ENCODE results near the gene EPHA1. TPM values are rescaled to one million over a fixed set of nuclear protein-coding genes. Genes with fewer than 3 reads are reported as not detected.
A peak's percentile ranks its signal among the peaks of the same experiment; 100 is the strongest.
"Not testable (repeated sequence)": the region's sequence is repeated elsewhere in the genome, so short reads cannot be mapped to it uniquely, and the experiment has no call there.

Gene EPHA1
- total RNA-seq, 2 donors from 2014 or later = 0.65 to 1.8 TPM

GRCh38 chr7:143402233-143402632 lies 6.4 kb downstream of the EPHA1 start:
- H3K9me3 Mint-ChIP-seq; H3K27me3 Mint-ChIP-seq; H3K4me3 Mint-ChIP-seq; ATAC-seq (replicated peaks); H3K36me3 Mint-ChIP-seq (ENCODE audit: low read depth); H3K27ac Mint-ChIP-seq: not testable (repeated sequence)
- peaks cover 20% of the 10 kb centered on the region for H3K4me1 Mint-ChIP-seq

GRCh38 chr7:143401265-143401664 lies 7.4 kb downstream of the EPHA1 start:
- no peaks in the 10 kb centered on the region for H3K9me3 Mint-ChIP-seq
- no peak overlapping the region for H3K27ac Mint-ChIP-seq
- ATAC-seq (replicated peaks) = no peak
- H3K27me3 Mint-ChIP-seq = no peaks in the 10 kb centered on the region
- no peaks in the 10 kb centered on the region for H3K36me3 Mint-ChIP-seq (ENCODE audit: low read depth)
- H3K4me1 Mint-ChIP-seq = peaks cover 15% of the 10 kb centered on the region
- no peak overlapping the region for H3K4me3 Mint-ChIP-seq

- H3K4me1 Mint-ChIP-seq = peaks cover 7% of the 10 kb centered on the region
- H3K27ac Mint-ChIP-seq = no peak overlapping the region
- H3K9me3 Mint-ChIP-seq = no peaks in the 10 kb centered on the region
- H3K27me3 Mint-ChIP-seq = no peaks in the 10 kb centered on the region
- peaks cover 6% of the 10 kb centered on the region for H3K36me3 Mint-ChIP-seq (ENCODE audit: low read depth)
- H3K4me3 Mint-ChIP-seq = no peak overlapping the region
- no peak for ATAC-seq (replicated peaks)
Measured at GRCh38 chr7:143399642-143400041, 9.0 kb downstream of the EPHA1 start.

- Mint-ChIP-seq H3K27me3 (no peaks in the 10 kb centered on the region), H3K4me1 (peaks cover 5% of the 10 kb centered on the region), H3K27ac (no peak overlapping the region), H3K9me3 (no peaks in the 10 kb centered on the region), H3K4me3 (no peak overlapping the region), H3K36me3 (ENCODE audit: low read depth) (peaks cover 6% of the 10 kb centered on the region)
- no peak for ATAC-seq (replicated peaks)
Measured at GRCh38 chr7:143399151-143399550, 9.5 kb downstream of the EPHA1 start.

- no peaks in the 10 kb centered on the region for H3K9me3 Mint-ChIP-seq
- no peak overlapping the region for H3K4me3 Mint-ChIP-seq
- peaks cover 6% of the 10 kb centered on the region for H3K36me3 Mint-ChIP-seq (ENCODE audit: low read depth)
- ATAC-seq (replicated peaks) = no peak
- H3K27ac Mint-ChIP-seq = no peak overlapping the region
- peaks cover 5% of the 10 kb centered on the region for H3K4me1 Mint-ChIP-seq
- no peaks in the 10 kb centered on the region for H3K27me3 Mint-ChIP-seq
Measured at GRCh38 chr7:143398616-143399015, 10.0 kb downstream of the EPHA1 start.

- H3K4me1 Mint-ChIP-seq = peaks cover 5% of the 10 kb centered on the region
- no peaks in the 10 kb centered on the region for H3K27me3 Mint-ChIP-seq
- H3K4me3 Mint-ChIP-seq = no peak overlapping the region
- peak overlapping the region; percentile 19 for H3K27ac Mint-ChIP-seq
- H3K9me3 Mint-ChIP-seq = no peaks in the 10 kb centered on the region
- peaks cover 8% of the 10 kb centered on the region for H3K36me3 Mint-ChIP-seq (ENCODE audit: low read depth)
- ATAC-seq (replicated peaks) = no peak
Measured at GRCh38 chr7:143397710-143398530, 10.7 kb downstream of the EPHA1 start.

GRCh38 chr7:143396625-143397556 lies 11.8 kb downstream of the EPHA1 start:
- peaks cover 18% of the 10 kb centered on the region for H3K36me3 Mint-ChIP-seq (ENCODE audit: low read depth)
- no peak overlapping the region for H3K4me3 Mint-ChIP-seq
- H3K27ac Mint-ChIP-seq = no peak overlapping the region
- no peaks in the 10 kb centered on the region for H3K9me3 Mint-ChIP-seq
- no peak for ATAC-seq (replicated peaks)
- H3K27me3 Mint-ChIP-seq = no peaks in the 10 kb centered on the region
- H3K4me1 Mint-ChIP-seq = peaks cover 5% of the 10 kb centered on the region

GRCh38 chr7:143396182-143396581 lies 12.5 kb downstream of the EPHA1 start:
- H3K4me3 Mint-ChIP-seq = no peak overlapping the region
- H3K27me3 Mint-ChIP-seq = no peaks in the 10 kb centered on the region
- no peak for ATAC-seq (replicated peaks)

GRCh38 chr7:143395187-143396149 lies 13.2 kb downstream of the EPHA1 start:
- Mint-ChIP-seq H3K4me1 (peaks cover 5% of the 10 kb centered on the region), H3K4me3 (no peak overlapping the region), H3K9me3 (no peaks in the 10 kb centered on the region), H3K36me3 (ENCODE audit: low read depth) (peaks cover 33% of the 10 kb centered on the region), H3K27ac (peak overlapping the region; percentile 64), H3K27me3 (no peaks in the 10 kb centered on the region)
- ATAC-seq (replicated peaks) = no peak

More at GRCh38 chr7:143396182-143396581, 12.5 kb downstream of the EPHA1 start:
- Mint-ChIP-seq H3K4me1 (peaks cover 5% of the 10 kb centered on the region), H3K9me3 (no peaks in the 10 kb centered on the region), H3K27ac (no peak overlapping the region), H3K36me3 (ENCODE audit: low read depth) (peaks cover 26% of the 10 kb centered on the region)

GRCh38 chr7:143394777-143395176 lies 13.9 kb downstream of the EPHA1 start:
- Mint-ChIP-seq H3K36me3 (ENCODE audit: low read depth) (peaks cover 40% of the 10 kb centered on the region), H3K9me3 (no peaks in the 10 kb centered on the region), H3K4me3 (no peak overlapping the region), H3K4me1 (peaks cover 8% of the 10 kb centered on the region), H3K27me3 (no peaks in the 10 kb centered on the region), H3K27ac (peak overlapping the region; percentile 64)
- no peak for ATAC-seq (replicated peaks)

- H3K36me3 Mint-ChIP-seq (ENCODE audit: low read depth) = peaks cover 47% of the 10 kb centered on the region
- no peak overlapping the region for H3K27ac Mint-ChIP-seq
- H3K9me3 Mint-ChIP-seq = no peaks in the 10 kb centered on the region
- H3K4me1 Mint-ChIP-seq = peaks cover 8% of the 10 kb centered on the region
- no peak overlapping the region for H3K4me3 Mint-ChIP-seq
- no peak for ATAC-seq (replicated peaks)
- no peaks in the 10 kb centered on the region for H3K27me3 Mint-ChIP-seq
Measured at GRCh38 chr7:143394068-143394467, 14.6 kb downstream of the EPHA1 start.

- no peaks in the 10 kb centered on the region for H3K27me3 Mint-ChIP-seq
Measured at GRCh38 chr7:143393267-143394041, 15.2 kb downstream of the EPHA1 start.

GRCh38 chr7:143392875-143393266 lies 15.8 kb downstream of the EPHA1 start:
- Mint-ChIP-seq H3K36me3 (ENCODE audit: low read depth) (peaks cover 52% of the 10 kb centered on the region), H3K27me3 (no peaks in the 10 kb centered on the region), H3K9me3 (no peaks in the 10 kb centered on the region), H3K4me3 (no peak overlapping the region), H3K27ac (peak overlapping the region; percentile 22), H3K4me1 (peaks cover 8% of the 10 kb centered on the region)
- ATAC-seq (replicated peaks) = no peak

More at GRCh38 chr7:143393267-143394041, 15.2 kb downstream of the EPHA1 start:
- no peak for ATAC-seq (replicated peaks)
- Mint-ChIP-seq H3K27ac (peak overlapping the region; percentile 22), H3K36me3 (ENCODE audit: low read depth) (peaks cover 50% of the 10 kb centered on the region), H3K4me1 (peaks cover 8% of the 10 kb centered on the region), H3K9me3 (no peaks in the 10 kb centered on the region), H3K4me3 (no peak overlapping the region)

All from activated T-helper 17 cell treated with anti-CD3 and anti-CD28 coated beads, Interleukin-2, amount 50 U/mL, for 72 hours (primary cell).